Muscle of leg (tissue), 11 donors: ENCODE results near the gene STK11. TPM values are rescaled to one million over a fixed set of nuclear protein-coding genes. Genes with fewer than 3 reads are reported as not detected.

Source experiments
- DNase-seq: peaks from one replicate; pipeline ENCODE4 v3.0.0; 2013
- H3K27ac ChIP-seq: one replicate; pipeline ENCODE4 v1.5.1; 2013; ENCODE audit warnings: mild to moderate bottlenecking, low read length, control low read depth
- H3K27me3 ChIP-seq: one replicate; pipeline ENCODE4 v1.6.1; 2013; ENCODE audit warnings: low read length; ENCODE audit not compliant: control insufficient read depth, insufficient read depth
- H3K36me3 ChIP-seq: one replicate; pipeline ENCODE4 v1.6.1; 2013; ENCODE audit warnings: low read length; ENCODE audit not compliant: control insufficient read depth, insufficient read depth
- H3K4me1 ChIP-seq: one replicate; pipeline ENCODE4 v1.6.1; 2013; ENCODE audit warnings: low read length; ENCODE audit not compliant: control insufficient read depth, insufficient read depth
- H3K4me3 ChIP-seq: one replicate; pipeline ENCODE4 v1.5.1; 2013; ENCODE audit warnings: low read length, control low read depth
- H3K9me3 ChIP-seq: replicated peaks from 2 replicates; pipeline ENCODE4 v1.6.1; 2013; ENCODE audit warnings: low read depth, low read length; ENCODE audit not compliant: control insufficient read depth
- WGBS: methylation state at CpG from one replicate; pipeline ENCODE4 v1.1.5; 2013; ENCODE audit warnings: missing lambda C conversion rate; ENCODE audit not compliant: insufficient coverage; 5-methylcytosine and 5-hydroxymethylcytosine counted together
- polyA plus RNA-seq, 8 donors: library from polyadenylated mRNA; unstranded; fragments of 120-200 nt; gene quantifications; one replicate each; pipeline versions ENCODE4 v1.2.1 to v1.2.3, GENCODE V29; 2013; ENCODE audit warnings: inconsistent platforms in 1 of 8, low replicate concordance in 1 of 8; ENCODE audit not compliant: insufficient read length in 8 of 8, insufficient read depth in 1 of 8
- total RNA-seq: library from RNA; stranded (reverse); fragments of 120-200 nt; gene quantifications from one replicate; pipeline ENCODE4 v1.2.4, GENCODE V29; 2013

The STK11 gene
- total and polyA plus RNA-seq, 9 donors, result 45.3 to 59.1 (median 56.6) TPM

DNA sequence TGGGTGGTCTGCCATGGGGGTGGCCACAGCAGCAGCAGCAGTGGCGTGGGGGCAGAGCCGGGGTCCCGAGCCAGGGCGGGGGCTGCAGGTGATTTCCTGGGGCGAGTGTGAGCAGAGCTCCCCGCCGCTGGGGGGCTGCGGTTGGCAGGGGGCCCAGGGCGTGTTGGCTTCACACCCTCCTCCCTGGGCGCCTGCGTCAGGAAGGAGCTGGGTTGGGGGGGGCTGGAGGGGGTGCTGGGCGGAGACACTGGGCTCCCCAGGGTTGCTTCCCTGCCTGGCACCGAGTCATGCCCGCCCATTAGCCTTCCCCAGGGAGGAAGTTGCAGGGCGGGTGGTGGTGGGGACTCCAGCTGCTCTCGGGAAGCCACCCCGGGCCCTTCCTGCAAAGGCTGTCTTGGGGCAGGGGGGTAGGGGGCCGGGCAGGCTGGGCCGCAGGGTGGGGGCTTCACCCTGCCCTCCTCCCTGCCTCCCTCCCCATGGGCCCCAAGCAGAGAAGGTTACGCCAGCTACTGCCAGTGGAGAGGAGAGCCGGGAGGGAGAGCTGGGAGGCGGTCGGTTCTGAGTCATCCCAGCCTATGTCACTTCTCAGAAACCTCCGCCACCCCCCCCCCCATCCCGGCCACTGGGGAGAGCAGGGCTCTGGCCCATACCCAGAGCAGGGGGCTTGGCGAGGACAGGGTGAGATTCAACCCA, 47.4 kb downstream of the STK11 start:
- Histone ChIP-seq H3K4me3 (peak overlapping the region; percentile 66), H3K4me1 (peaks cover 59% of the 10 kb centered on the region), H3K36me3 (peaks cover 51% of the 10 kb centered on the region), H3K27ac (peak overlapping the region; percentile 92), H3K9me3 (no peaks in the 10 kb centered on the region), H3K27me3 (no peaks in the 10 kb centered on the region)
- 3% methylated on average over 9 of the region's 26 CpGs for WGBS
- peak; percentile 86 for DNase-seq

GRCh38 chr19:1253514-1254080, 48.0 kb downstream of the STK11 start:
- H3K36me3 ChIP-seq, result peaks cover 54% of the 10 kb centered on the region

DNA sequence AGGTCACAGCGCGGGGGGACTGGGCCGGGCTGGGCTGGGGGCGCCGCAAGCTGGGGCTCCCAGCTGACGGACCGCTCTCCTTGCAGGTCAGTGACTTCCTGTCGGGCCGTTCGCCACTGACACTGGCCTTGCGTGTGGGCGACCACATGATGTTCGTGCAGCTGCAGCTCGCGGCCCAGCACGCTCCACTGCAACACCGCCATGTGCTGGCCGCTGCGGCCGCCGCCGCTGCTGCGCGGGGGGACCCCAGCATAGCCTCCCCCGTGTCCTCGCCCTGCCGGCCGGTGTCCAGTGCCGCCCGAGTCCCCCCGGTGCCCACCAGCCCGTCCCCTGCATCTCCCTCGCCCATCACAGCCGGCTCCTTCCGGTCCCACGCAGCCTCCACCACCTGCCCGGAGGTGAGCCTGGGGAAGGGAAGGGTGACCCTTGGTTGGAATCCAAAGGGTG, 48.5 kb downstream of the STK11 start:
- DNase-seq, result no peak
- Histone ChIP-seq H3K4me1 (peaks cover 65% of the 10 kb centered on the region), H3K36me3 (peaks cover 58% of the 10 kb centered on the region)

More at GRCh38 chr19:1253514-1254080, 48.0 kb downstream of the STK11 start:
- no peak for DNase-seq
- WGBS, result 76% methylated on average over 16 of the region's 23 CpGs
- Histone ChIP-seq H3K9me3 (no peaks in the 10 kb centered on the region), H3K4me1 (peaks cover 61% of the 10 kb centered on the region), H3K27ac (peak overlapping the region; percentile 92), H3K4me3 (peak overlapping the region; percentile 66), H3K27me3 (no peaks in the 10 kb centered on the region)

DNA sequence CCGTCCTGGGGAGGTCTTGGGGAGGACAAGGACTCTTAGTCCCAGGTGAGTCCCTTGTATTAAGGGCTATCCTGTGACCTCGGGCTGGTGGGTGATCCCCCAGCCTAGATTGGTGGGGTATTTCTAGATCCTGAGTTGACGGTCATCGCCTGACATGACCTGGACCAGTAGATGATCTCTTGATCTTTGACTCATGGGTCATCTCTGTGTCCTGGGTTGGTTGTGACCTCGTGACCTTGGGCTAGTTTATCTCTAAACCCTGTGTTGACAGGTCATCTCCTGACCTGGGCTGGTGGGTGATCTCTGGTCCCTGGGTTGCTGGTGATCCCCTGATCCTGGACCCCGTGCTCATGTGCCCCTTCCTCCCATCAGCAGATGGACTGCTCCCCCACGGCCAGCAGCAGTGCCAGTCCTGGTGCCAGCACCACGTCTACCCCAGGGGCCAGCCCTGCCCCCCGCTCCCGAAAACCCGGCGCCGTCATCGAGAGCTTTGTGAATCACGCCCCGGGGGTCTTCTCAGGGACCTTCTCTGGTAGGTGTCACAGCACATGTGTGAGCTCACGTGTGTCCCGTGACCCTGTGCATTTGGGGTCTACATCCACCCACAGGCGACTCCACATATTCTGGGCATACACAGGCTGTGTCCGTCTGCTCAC, 49.1 kb downstream of the STK11 start:
- no peaks in the 10 kb centered on the region for H3K9me3 ChIP-seq
- H3K4me1 ChIP-seq, result peaks cover 71% of the 10 kb centered on the region
- peaks cover 59% of the 10 kb centered on the region for H3K36me3 ChIP-seq
- DNase-seq, result no peak
- no peaks in the 10 kb centered on the region for H3K27me3 ChIP-seq
- H3K27ac ChIP-seq, result no peak overlapping the region
- H3K4me3 ChIP-seq, result no peak overlapping the region
- WGBS, result 88% methylated on average over 20 of the region's 20 CpGs

More for the DNA sequence above, 48.5 kb downstream of the STK11 start:
- H3K27ac ChIP-seq, result peak overlapping the region; percentile 92
- H3K27me3 ChIP-seq, result no peaks in the 10 kb centered on the region
- H3K4me3 ChIP-seq, result no peak overlapping the region
- no peaks in the 10 kb centered on the region for H3K9me3 ChIP-seq
- 93% methylated on average over 34 of the region's 37 CpGs for WGBS

GRCh38 chr19:1255186-1256161, 49.9 kb downstream of the STK11 start:
- H3K27ac ChIP-seq, result peak overlapping the region; percentile 9
- 89% methylated on average over 46 of the region's 52 CpGs for WGBS
- no peaks in the 10 kb centered on the region for H3K9me3 ChIP-seq
- peaks cover 59% of the 10 kb centered on the region for H3K36me3 ChIP-seq
- no peaks in the 10 kb centered on the region for H3K27me3 ChIP-seq
- H3K4me3 ChIP-seq, result no peak overlapping the region
- peak; percentile 53 for DNase-seq
- peaks cover 79% of the 10 kb centered on the region for H3K4me1 ChIP-seq

GRCh38 chr19:1256646-1257474, 51.3 kb downstream of the STK11 start:
- H3K4me3 ChIP-seq, result no peak overlapping the region
- 75% methylated on average over 35 of the region's 46 CpGs for WGBS
- H3K36me3 ChIP-seq, result peaks cover 52% of the 10 kb centered on the region
- no peaks in the 10 kb centered on the region for H3K27me3 ChIP-seq
- no peak for DNase-seq
- H3K4me1 ChIP-seq, result peaks cover 81% of the 10 kb centered on the region
- H3K9me3 ChIP-seq, result no peaks in the 10 kb centered on the region
- no peak overlapping the region for H3K27ac ChIP-seq

DNA sequence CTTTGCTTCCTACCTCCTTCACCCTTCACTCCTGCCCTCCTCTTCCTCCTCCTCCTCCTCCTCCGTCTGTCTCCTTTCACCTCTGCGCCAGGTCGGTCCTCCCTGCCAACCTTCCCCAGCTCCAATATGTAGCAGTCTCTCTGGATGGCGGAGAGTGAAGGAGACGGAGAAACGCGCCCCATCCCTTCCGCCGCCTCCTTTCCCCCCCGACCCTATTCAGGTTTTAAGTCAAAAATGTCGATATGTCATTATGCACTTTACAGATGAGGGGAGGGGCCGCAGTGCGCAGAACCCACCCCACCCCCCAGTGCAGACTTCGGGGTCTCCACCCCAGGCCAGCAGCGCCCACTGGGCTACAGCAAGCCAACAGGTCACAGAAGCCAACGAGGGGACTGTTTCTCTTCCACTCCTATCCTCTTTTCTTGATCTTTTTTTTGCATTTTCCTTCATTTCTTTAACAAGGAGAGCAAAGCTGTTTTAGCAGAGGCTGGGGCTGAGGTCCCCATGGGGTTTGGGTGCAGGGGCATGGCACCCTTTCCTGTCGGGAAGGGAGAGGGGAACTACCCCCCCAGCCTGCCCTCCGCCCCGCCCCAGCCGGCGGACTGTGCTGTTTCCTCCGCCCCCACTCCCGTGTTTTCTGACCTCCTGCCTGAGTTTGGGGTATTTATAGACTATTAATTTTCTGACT, 52.0 kb downstream of the STK11 start:
- H3K4me1 ChIP-seq, result peaks cover 81% of the 10 kb centered on the region
- DNase-seq, result no peak
- H3K4me3 ChIP-seq, result no peak overlapping the region
- H3K36me3 ChIP-seq, result peaks cover 51% of the 10 kb centered on the region
- H3K9me3 ChIP-seq, result no peaks in the 10 kb centered on the region
- H3K27me3 ChIP-seq, result no peaks in the 10 kb centered on the region
- 67% methylated on average over 4 of the region's 23 CpGs for whole genome bisulfite sequencing
- peak overlapping the region; percentile 31 for H3K27ac ChIP-seq

GRCh38 chr19:1258163-1258492, 52.5 kb downstream of the STK11 start:
- WGBS, result 64% methylated on average over 3 of the region's 8 CpGs
- no peaks in the 10 kb centered on the region for H3K27me3 ChIP-seq
- H3K9me3 ChIP-seq, result no peaks in the 10 kb centered on the region
- H3K36me3 ChIP-seq, result peaks cover 51% of the 10 kb centered on the region
- no peak for DNase-seq
- peaks cover 81% of the 10 kb centered on the region for H3K4me1 ChIP-seq
- no peak overlapping the region for H3K4me3 ChIP-seq
- H3K27ac ChIP-seq, result peak overlapping the region; percentile 31

GRCh38 chr19:1258707-1259205, 53.2 kb downstream of the STK11 start:
- Histone ChIP-seq H3K4me1 (peaks cover 77% of the 10 kb centered on the region), H3K9me3 (no peaks in the 10 kb centered on the region), H3K4me3 (no peak overlapping the region), H3K27ac (peak overlapping the region; percentile 90), H3K36me3 (peaks cover 45% of the 10 kb centered on the region), H3K27me3 (no peaks in the 10 kb centered on the region)
- DNase-seq, result no peak
- 43% methylated on average over 2 of the region's 15 CpGs for WGBS
